Subcutaneous adipose tissue (tissue), 4 donors: ENCODE measurements around the gene MIP. TPM values are rescaled to one million over a fixed set of nuclear protein-coding genes. Genes with fewer than 3 reads are reported as not detected.

ENCODE experiments used
- total RNA-seq, 4 donors: library from RNA; depleted of rRNA; stranded (reverse); fragments of >200 nt; gene quantifications; one replicate each; pipeline ENCODE4 v1.1.0, GENCODE V29; 2016
- TF ChIP-seq, protein P1 (sequence below): fragments of 450-650 bp; IDR thresholded peaks from one replicate; pipeline ENCODE4 v1.5.1; 2016; ENCODE audit warnings: low read depth, mild to moderate bottlenecking, control low read depth, antibody characterized with exemption, moderate library complexity

The MIP gene
- total RNA-seq, 4 donors from 2014 or later, result not detected

DNA sequence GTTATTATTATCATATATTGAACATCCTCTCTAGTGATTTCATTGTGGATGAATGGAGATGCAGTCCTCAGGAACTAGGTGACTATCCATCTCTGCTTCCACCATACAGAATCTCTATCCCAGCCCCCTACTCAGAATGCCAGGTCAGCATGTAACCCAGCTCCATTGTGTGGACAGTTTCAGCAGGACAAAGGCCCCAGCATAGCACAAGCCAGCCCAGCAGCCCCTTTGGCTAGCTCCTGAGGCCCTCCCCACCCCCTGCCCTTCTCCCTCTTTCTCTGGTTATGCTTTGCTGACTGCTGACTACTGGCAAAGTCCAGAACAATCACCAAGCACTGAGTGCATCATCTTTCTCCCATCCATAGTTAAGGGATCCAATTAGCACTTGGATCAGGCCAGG is 8.1 kb upstream of the MIP start:
- TF ChIP-seq, protein P1, sequence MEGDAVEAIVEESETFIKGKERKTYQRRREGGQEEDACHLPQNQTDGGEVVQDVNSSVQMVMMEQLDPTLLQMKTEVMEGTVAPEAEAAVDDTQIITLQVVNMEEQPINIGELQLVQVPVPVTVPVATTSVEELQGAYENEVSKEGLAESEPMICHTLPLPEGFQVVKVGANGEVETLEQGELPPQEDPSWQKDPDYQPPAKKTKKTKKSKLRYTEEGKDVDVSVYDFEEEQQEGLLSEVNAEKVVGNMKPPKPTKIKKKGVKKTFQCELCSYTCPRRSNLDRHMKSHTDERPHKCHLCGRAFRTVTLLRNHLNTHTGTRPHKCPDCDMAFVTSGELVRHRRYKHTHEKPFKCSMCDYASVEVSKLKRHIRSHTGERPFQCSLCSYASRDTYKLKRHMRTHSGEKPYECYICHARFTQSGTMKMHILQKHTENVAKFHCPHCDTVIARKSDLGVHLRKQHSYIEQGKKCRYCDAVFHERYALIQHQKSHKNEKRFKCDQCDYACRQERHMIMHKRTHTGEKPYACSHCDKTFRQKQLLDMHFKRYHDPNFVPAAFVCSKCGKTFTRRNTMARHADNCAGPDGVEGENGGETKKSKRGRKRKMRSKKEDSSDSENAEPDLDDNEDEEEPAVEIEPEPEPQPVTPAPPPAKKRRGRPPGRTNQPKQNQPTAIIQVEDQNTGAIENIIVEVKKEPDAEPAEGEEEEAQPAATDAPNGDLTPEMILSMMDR, result no peak

DNA sequence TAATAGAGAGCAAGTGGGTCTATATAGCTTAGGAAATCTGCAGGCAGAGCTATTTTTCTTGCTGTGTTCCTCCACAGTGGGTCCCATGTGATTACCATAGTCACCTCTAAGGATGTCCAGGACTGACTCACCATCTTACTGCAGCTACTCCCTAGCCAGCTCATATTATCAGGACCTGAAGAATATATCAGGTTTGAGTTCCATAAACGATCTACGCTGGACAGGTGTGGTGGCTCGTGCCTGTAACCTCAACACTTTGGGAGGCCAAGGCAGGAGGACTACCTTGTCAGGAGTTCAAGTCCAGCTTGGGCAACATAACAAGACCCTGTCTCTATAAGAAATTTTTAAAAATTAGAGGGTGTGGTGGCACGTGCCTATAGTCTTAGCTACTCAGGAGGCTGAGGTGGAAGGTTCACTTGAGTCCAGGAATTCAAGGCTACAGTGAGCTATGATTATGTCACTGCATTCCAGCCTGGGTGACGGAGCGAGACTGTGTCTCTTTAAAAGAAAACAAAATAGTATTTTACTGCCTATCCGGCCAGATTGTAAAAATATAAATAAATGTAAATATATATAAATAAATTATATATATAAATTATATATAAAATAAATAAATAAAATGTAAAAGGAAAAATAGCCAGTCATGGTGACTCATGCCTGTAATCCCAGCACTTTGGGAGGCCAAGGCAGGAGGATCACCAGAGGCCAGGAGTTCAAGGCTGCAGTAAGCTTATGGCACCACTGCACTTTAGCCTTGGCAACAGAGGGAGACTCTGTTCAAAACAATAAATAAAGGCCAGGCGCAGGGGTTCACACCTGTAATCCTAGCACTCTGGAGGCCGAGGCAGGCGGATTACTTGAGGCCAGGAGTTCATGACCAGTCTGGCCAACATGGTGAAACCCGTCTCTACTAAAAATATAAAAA is 7.0 kb upstream of the MIP start:
- TF ChIP-seq, protein P1, result no peak

DNA sequence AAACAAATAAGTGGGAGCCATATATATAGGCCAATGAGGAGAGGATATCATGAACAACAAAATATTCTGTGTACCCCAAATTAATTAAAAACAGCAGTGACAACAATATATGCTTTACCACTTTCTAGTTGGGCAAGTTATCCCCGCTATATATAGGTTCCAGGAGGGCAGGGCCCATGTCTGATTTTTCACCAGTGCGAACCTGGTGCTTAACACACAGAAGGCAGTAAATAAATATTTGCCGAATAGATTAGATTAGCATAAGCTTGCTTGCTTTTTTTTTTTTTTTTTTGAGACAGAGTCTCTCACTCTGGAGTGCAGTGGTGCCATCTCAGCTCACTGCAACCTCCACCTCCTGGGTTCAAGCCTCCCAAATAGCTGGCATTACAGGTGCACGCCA is 3.4 kb upstream of the MIP start:
- TF ChIP-seq, protein P1, result no peak

DNA sequence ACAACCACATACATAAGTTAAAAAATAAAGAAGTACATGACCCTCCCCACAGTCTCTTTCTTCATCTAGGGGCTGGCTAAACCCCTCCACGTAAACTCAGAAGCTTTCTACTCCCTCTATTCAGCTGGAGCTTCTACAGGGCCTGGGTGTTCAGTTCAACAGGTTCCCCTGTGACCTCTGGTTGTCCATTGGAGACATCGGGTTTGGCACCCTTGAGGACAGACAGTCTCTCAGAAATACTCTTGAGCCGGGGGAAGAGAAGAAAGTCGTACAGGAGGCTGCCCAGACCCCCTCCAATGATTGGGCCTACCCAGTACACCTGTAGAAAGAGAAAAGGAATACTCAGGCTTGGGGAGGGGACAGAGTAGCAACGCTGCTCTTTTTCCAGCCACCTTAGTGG is 3.3 kb downstream of the MIP start:
- TF ChIP-seq, protein P1, result no peak

DNA sequence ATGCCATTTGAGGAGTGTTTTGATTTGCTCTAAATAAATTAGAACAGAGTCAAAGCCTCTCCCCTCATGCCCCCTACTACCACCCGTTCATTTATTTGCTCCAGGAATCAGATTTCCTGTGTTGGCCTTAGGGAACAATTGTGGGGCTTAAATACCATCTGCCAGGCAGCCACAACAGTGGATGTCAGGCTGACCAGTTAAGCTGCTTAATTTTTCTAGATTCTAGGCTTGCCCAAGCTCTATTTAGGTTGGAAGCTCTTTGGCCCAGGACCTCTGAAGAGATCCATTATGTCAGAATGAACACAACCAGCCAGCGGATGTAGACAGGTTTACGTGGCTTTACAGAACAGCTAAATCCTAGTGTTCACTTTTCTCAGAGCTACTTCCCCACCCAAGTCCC is 4.2 kb downstream of the MIP start:
- TF ChIP-seq, protein P1, result no peak

DNA sequence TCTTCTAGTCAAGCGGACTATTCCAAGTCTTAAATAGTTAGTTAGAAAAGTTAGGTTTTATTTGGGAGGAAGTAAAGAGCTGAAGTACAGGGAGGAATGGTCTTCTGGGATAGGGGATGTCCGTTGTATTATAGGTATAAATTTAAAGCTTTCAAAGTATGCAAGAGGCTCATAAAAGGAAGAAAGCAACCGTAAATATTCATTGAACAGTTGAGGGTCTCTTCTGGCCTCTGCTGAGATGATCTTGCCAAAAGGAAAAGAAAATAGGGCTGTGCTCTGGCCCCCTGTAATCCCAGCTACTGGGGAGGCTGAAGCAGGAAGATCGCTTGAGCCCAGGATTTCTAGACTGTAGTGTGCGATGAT is 4.9 kb downstream of the MIP start:
- TF ChIP-seq, protein P1, result no peak

DNA sequence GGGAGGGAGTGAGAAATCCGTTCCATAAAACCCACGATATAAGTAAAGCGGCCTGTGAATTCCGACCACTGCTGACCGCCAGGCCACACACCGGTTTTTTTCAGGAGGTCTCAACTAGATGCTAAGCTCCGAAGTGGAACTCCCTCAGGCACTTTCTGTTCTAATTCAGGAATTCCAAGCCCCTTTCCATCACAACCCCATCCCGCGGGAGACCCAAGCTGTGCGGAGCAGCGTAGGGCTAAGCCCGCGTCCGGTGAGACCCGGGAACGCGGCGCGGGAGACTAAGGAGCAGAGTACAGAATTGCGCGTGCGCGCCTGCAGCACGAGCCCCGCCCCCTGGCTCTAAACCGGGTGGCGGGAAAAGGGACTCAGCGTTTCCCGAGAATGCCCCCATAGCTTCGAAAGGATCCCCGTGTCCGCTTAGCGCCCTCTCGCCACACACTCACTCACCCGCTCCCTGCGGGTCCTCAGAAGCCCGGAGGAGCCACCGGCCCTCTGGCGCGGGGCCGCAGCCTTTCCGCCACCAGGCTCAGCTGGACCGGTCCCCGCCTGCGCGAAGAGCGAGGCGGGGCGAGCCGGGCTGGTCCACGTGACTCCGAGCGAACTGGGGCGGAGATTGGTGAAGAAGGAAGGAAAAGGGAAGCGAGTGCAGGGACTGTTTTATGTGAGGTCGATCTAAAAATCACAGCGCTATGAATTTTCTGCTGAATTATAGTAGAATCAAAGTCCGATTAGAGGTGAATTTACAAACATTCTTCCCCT is 5.4 kb downstream of the MIP start, which contains the start of gene TIMELESS:
TIMELESS (minus strand) TSS at position 567 of the 762 bp plus-strand sequence. CDS start 15,256 bp downstream, outside the sequence.
- TF ChIP-seq, protein P1, result no peak
